HG03066 (cell line): ENCODE data around the gene FAM177B.

Experiments used
- ATAC-seq: cut with Tn5 transposase; IDR thresholded peaks from one replicate; pipeline ENCODE4 v1.9.1; 2021; ENCODE audit warnings: low read depth; ENCODE audit not compliant: unreplicated experiment

FAM177B gene

GRCh38 chr1:222784916-222785315 lies 47.9 kb downstream of the FAM177B start:
- no peak for ATAC-seq

DNA sequence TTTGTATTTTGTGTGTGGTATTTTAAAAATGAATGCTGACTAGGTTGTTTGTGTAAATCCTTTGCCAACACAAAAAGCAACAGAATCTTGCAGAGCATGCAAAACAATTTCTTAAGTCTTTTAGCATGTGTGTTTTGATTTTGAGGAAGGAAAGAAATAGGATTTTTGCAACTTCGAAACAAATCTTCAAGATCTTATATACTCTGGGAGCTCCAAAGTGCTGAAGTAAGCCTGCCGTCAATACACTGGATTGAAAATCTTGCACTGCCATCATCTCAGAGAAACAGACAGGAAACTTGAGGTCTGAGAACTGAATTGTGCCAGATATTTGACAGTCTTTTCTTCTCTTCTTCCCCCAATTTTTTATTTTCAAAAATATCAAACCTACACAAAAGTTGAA lies 48.5 kb downstream of the FAM177B start:
- ATAC-seq = no peak

DNA sequence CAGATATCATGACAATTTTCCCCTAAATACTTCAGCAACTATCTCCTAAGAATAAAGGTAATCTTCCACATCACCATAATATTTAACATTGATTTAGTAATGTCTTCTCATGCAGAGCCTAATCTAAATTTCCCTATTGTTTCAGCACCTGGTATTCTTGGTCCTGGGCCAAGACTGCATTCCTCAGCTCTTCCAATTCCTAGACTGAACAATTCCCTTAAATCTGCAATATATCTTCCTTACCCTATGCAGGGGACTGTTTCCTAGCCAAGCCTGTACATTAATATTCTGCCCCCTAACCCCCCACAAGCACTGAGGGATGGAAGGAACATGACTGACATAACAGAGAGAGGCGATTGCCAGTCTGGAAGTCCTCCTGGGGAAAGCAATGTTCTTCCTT lies 49.1 kb downstream of the FAM177B start:
- ATAC-seq = no peak

DNA sequence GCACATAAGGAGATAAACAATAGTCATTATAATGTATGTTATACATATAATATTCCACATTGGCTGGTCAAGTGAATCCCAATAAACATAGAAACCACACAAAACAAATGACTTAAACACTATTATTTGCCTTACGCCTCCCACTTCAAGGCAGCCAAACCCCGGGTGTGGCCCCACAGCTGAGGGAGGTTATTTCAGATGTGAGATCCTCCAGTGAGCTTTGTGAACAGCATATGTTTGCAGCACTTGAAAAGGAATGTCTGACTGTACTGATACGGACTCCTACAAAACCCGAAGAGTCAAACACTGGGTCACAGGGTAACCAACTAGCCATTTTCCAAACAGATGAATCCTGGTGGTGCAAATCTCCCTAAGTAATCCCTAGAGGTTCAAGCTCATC lies 50.7 kb downstream of the FAM177B start:
- ATAC-seq = no peak

GRCh38 chr1:222788402-222789156 lies 51.6 kb downstream of the FAM177B start:
- ATAC-seq = peak; percentile 73

- ATAC-seq = no peak
These were observed 53.1 kb downstream of the FAM177B start for GRCh38 chr1:222790115-222790514.

DNA sequence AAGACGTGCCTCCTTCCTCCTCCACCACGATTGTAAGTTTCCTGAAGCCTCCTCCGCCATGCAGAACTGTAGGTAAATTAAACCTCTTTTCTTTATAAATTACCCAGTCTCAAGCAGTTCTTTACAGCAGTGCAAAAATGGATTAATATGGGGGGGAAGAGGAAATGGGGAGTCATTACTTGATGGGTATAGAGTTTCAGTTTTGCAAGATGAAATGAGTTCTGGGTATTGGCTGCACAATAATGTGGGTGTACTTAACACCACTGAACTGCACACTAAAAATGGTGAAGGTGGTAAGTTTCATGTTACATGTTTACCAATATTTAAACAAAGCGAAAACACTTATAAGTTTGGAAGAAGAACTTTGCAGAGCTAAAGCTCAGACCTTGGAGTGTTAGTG lies 53.5 kb downstream of the FAM177B start:
- ATAC-seq = no peak

GRCh38 chr1:222791006-222791710 lies 54.2 kb downstream of the FAM177B start:
- ATAC-seq = no peak

GRCh38 chr1:222792744-222793143 lies 55.7 kb downstream of the FAM177B start:
- no peak for ATAC-seq

- no peak for ATAC-seq
These were observed 57.9 kb downstream of the FAM177B start for GRCh38 chr1:222794656-222795474.

GRCh38 chr1:222798116-222798515 lies 61.1 kb downstream of the FAM177B start:
- ATAC-seq = no peak

DNA sequence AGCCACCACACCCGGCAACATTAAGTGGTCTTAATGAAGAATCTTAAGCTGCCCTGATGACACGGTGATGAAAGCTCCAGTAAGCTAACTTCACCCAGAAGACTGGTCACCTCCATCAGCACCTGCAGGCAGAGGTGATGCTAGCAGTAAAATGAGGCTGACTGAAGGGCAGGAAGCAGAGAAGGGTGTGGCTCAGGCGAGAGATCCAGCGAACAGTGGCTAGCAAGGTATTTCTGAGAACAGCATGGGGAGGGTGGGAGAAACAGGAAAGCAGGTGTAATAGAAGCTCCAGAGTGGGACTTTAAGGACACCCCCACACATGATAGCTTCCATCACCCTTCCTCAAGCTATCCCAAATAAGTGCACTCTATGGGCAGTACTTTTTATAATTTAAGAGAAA lies 62.0 kb downstream of the FAM177B start:
- no peak for ATAC-seq
